NCI-H1105 (cell line): ENCODE data around the gene GALNT15.
A peak's percentile ranks its signal among the peaks of the same experiment; 100 is the strongest.

Experiments used
- DNase-seq: peaks from one replicate; lab custom pipeline; 2025; lab: John Stamatoyannopoulos, UW

GALNT15 gene

DNA sequence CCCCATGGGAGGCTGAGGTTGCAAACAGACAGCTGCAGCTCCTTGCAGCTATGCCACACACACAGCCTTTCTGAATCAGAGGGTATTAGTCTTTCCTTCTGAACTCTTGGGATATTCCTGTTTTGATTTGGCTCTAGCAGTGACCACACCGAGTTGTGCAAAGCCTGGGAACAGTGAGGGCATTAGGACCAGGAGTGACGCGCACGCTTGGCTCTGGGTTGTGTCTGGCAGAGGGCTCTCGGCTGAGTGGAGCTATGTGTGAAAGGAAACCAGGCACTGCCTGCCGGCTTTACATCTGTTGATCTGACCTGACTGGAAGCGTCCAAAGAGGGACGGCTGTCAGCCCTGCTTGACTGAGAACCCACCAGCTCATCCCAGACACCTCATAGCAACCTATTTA is at the start of gene GALNT15:
TSS of gene GALNT15 (plus strand) at position 292 of the 400 bp plus-strand sequence. CDS start 472 bp downstream, outside the sequence.
- DNase-seq = no peak

DNA sequence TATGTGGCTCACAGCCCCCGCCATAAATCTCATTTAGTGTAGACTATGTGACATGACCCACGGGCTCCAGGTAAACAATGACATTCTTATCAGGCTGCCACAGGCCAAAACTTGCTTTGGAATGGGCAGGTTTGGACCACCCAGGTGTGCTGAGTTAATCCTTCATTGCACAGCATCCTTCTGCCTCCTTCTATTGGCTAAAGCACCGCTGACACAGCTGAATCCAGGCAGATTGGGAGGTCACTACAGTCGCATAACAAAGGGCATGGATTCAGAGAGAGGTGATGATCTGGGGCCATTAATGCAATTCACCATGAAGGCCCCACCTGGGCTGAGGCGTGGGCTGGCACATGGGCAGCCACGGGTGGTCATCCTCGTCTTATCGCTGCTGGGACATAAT is 47.8 kb upstream of the GALNT15 start:
- no peak for DNase-seq

- no peak for DNase-seq
Observed at GRCh38 chr3:16127249-16127648, 47.2 kb upstream of the GALNT15 start.

GRCh38 chr3:16130066-16130465 is 44.4 kb upstream of the GALNT15 start:
- no peak for DNase-seq

DNA sequence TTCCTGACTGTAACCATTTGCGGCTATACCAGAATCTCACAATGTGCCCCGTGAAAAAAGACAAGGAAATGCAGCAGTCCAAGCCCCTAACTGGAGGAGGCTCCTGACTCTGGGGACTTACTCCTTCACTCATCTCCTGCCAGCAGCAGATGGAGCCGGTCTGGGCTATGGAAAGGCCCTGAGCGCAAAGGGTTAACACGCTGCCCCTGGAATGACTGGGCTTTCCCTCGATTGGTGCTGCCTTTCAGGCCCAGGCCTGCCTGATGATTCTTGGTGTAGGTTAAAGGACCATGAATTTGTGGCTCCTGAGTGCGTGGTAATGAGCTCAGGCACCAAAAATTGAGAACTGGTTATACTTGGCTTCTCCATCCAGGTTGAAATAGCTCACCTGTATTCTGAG is 42.3 kb upstream of the GALNT15 start:
- DNase-seq = no peak

DNA sequence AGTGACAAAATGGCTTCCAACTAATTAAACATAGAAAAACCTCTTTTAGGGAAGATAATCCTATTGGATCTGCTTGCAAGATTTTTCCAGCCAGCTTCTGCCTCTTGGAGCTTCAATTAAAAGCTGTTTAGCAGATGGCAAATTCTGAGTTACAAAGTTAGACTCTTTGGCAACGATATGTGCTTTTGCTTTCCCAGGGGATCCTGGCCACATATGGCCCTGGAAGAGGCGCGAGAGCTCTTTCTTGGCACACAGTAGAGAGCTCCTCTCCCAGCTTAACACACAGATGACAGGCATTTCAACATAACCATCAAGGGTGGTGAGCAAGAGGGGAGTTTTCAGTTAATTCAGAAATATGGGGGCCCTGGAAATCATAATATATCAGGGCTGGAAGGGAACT is 41.6 kb upstream of the GALNT15 start:
- DNase-seq = no peak

DNA sequence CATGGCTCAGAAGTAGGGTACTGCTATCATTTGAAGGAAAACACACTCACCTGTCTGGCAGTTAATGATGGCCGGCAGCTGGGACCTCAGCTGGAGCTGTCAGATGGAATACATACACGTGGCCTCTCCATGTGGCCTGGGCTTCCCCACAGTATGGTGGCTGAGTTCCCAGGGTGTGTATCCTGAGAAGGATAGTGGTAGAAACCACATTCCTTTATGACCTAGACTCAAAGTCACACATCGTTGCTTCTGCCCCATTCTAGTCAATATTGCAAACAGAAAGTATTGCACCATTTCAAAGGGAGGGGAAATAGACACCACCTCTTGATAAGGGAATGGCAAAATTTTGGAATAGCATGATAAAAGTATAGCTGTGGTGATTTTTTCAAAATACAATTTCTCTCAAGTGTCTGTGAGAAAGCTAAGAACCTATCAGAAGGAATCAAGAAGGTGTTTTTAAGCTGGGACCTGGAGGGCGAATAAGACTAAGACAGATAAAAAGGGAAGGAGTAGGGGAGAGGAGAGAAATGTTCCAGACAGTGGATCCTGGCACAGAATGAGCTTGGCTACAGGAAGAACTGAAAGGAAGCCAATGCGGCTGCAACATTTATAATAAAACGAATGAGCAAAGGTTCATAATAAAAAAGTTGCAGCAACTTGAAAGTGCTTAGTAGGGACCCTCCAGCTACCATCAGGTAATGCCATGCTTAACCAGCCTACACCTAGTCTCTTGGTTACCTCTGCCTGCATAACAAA is 40.1 kb upstream of the GALNT15 start:
- DNase-seq = no peak

DNA sequence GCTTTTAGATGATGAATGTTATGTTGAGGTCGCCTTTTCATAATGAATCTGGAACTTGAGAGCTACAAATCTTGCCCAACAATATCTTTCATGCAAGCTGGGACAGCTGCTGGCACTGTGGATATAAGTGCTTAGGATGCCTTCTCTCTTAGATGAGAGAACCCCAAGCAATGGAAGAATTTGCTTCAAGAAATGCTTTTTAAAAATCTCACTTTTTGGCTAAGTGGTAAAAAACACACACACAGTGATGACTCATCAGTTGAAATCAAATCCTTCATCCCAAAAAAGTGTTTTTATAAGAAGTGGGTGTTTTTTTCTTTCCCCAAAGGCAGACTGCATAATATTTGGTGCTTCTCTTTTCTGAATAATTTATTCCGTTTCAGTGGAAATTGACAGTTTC is 38.4 kb upstream of the GALNT15 start:
- DNase-seq = no peak

GRCh38 chr3:16137044-16137443 is 37.4 kb upstream of the GALNT15 start:
- no peak for DNase-seq

GRCh38 chr3:16137977-16138376 is 36.5 kb upstream of the GALNT15 start:
- DNase-seq = no peak

- no peak for DNase-seq
Observed at GRCh38 chr3:16140116-16140893, 34.2 kb upstream of the GALNT15 start.

DNA sequence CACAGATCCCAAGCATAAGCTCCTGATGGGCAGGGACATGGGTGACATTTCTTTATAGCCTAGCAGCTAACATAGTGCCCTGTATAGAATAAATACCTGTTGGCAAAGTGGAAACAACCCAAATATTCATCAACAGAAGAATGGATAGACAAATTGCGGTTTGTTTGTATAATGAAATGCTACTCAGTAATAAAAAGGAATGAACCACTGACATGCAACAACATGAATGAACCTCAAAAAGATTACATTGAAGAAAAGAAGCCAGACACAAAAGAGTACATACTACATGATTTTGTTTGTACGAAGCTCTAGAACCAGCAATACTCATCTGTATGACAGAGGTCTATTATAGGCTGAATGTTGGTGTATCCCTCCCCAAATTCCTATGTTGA is 33.6 kb upstream of the GALNT15 start:
- DNase-seq = no peak

- DNase-seq = no peak
Observed at GRCh38 chr3:16142350-16143025, 32.0 kb upstream of the GALNT15 start.

DNA sequence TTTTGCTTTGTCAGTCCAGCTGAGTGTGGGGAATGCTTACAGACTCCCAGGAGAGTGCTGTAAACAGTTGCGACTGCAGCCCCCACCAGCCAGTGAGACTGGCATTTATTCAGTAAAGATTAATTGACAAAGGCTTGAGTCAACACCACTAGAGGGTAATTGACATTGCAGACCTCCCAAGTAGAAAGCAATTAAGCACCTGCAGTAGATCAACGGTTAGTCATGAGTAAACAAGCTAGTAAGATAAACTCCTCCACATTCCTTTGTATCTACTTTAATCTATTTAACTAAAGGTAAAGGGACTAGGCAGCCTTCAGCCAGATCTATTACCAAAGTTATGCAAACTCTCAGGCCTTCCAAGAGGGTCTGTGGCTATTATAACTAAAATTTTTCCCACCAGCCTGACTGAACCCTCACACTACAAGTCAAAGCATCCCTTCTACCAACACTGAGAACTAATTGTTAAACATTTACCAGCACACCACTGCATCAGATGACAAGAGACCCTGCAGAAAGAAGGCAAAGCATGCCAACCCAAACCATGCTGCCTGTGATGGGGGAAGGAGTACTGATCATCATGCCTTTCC is 30.5 kb upstream of the GALNT15 start:
- no peak for DNase-seq

- DNase-seq = no peak
Observed at GRCh38 chr3:16145176-16145575, 29.3 kb upstream of the GALNT15 start.

- DNase-seq = no peak
Observed at GRCh38 chr3:16146015-16146730, 28.3 kb upstream of the GALNT15 start.

DNA sequence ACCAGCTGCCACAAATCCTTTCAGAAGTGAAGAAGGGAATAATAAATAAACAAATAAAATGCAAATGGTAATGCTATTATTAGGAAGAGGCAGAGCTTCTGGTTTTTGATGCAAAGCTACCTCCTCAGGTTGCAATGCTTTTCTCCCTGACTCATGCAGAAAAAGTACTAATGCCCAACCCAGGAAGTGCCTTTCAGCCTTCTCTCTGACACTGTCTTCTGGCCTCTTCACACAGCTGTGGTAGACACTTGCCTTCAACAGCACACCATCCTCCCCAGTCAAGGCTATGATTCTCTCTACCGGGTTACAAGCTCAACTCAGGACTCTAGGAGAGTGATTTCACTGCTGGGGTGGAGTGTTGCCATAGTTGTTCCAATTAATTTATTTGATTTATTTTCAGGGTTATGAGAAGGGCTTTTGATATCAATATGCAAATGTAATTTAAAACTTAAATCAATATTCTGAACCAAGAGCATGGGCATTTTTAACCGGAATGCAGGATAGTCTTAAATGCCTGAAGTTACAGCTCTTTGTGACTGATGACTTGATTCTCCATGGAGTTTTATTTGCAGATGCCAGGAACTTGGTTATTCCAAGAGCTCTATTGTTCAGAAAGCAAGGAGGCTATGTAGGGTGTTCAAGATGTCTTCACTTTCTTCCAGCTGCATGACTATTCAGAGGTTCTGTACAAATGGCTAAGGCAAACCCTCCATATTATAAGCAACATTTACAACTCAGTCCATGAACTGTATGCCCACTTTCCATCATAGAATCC is 27.1 kb upstream of the GALNT15 start:
- no peak for DNase-seq

GRCh38 chr3:16148213-16148612 is 26.3 kb upstream of the GALNT15 start:
- no peak for DNase-seq

DNA sequence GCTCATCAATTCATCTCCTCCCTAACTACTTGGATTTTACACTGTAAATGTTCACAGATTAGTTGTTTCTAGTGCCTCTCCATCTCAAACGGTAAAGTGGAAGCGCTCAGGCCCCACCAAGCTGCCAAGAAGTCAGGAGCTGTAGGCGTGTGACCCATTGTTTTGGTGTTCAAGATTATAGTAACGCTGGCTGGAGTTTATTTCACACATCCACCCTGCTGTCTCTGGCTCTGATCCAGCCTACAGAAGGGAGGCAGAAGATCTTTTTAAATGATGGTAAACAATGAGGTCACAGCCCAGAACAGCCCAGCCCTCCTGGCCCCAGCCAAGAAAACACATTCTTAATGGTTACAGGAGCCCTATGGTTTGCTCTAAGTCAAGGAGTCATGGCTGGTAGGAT is 25.7 kb upstream of the GALNT15 start:
- DNase-seq = peak; percentile 16

DNA sequence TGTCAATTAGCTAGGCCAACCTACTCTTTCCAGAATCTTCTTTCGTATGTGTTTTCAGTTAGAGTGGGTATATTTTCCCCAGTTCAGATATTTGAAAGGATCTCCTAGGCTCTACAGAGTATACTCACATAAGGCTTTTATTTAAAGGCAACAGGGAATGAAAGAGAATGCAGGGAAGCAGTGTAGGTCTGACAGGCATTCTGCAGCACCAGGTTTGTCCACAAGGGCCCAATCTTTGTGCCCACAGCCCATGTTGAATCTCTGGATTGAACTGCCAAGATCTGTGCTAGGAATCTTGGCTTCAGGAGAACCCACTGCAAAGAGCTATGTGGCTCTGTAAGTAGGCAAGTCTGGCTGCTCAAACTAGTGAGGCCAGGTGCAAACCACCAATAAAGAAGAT is 24.2 kb upstream of the GALNT15 start:
- DNase-seq = no peak

DNA sequence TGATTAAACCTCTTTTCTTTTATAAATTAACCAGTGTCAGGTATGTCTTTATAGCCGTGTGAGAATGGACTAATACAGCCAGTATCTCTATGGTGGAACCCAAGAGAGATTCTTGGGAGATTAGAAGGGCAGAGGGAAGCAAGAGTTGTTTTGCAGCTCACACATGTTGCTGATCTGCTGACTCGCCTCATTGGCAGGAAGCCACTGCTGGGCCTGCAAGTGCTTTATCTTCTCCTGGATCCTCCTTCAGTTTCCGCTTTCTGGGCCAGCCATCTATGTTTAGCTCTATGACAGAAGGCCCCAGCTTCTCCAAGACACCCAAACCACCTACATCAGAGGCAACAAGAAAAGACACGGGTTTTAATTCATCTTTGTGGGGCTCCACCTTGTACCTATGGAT is 23.4 kb upstream of the GALNT15 start:
- no peak for DNase-seq
